Nephron (organoid): ENCODE data around the gene SESN3.

Experiments
- H3K27ac Mint-ChIP-seq, 3 experiments: 2 replicates each; pipeline ENCODE4 v1.8.0; 2020; ENCODE audit warnings: mixed read lengths in 3 of 3, mild to moderate bottlenecking in 2 of 3, moderate library complexity in 1 of 3
- H3K27me3 Mint-ChIP-seq: 2 replicates; pipeline ENCODE4 v1.8.0; 2021; ENCODE audit warnings: low read depth, mild to moderate bottlenecking, moderate library complexity, mixed read lengths
- H3K36me3 Mint-ChIP-seq: 2 replicates; pipeline ENCODE4 v1.8.0; 2020; ENCODE audit warnings: low read depth, mixed read lengths
- H3K4me1 Mint-ChIP-seq: 2 replicates; pipeline ENCODE4 v1.8.0; 2020; ENCODE audit warnings: mixed read lengths
- H3K4me3 Mint-ChIP-seq, 3 experiments: 2 replicates each; pipeline ENCODE4 v1.8.0; 2020; ENCODE audit warnings: mild to moderate bottlenecking in 3 of 3, mixed read lengths in 3 of 3, moderate library complexity in 2 of 3
- H3K9me3 Mint-ChIP-seq: 2 replicates; pipeline ENCODE4 v1.8.0; 2020; ENCODE audit warnings: mixed read lengths
- TF ChIP-seq, protein P1 (sequence below), 3 experiments: fragments of 200-600 bp; sonication (generic); IDR thresholded peaks; one replicate each; pipeline ENCODE4 v1.5.0; 2021; ENCODE audit warnings: antibody characterized with exemption in 3 of 3; ENCODE audit not compliant: unreplicated experiment in 3 of 3

Gene SESN3

DNA sequence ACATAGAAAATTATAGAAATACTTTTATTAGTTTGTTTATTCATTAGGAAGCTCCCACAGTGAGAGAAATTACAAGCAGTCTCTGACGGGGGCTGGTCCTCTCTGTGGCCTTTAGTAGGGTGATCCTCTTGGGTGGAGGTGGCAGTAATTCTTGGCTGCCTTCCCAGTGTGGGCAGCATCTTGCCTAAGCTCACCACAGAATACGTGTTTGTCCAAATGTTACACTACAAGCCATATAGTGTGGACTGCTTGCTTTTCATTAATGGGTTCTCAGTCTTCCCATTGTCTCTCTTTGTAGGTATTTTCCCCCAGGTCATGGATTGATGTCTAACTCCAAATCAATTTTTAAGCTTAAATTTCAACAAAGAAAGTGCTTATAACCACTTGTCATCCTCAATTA lies 98.0 kb downstream of the SESN3 start:
- H3K9me3 Mint-ChIP-seq: no peaks in the 10 kb centered on the region
- no peak overlapping the region for H3K4me3 Mint-ChIP-seq
- H3K36me3 Mint-ChIP-seq: no peaks in the 10 kb centered on the region
- no peaks in the 10 kb centered on the region for H3K27me3 Mint-ChIP-seq
- no peak overlapping the region for H3K27ac Mint-ChIP-seq
- TF ChIP-seq, protein P1, sequence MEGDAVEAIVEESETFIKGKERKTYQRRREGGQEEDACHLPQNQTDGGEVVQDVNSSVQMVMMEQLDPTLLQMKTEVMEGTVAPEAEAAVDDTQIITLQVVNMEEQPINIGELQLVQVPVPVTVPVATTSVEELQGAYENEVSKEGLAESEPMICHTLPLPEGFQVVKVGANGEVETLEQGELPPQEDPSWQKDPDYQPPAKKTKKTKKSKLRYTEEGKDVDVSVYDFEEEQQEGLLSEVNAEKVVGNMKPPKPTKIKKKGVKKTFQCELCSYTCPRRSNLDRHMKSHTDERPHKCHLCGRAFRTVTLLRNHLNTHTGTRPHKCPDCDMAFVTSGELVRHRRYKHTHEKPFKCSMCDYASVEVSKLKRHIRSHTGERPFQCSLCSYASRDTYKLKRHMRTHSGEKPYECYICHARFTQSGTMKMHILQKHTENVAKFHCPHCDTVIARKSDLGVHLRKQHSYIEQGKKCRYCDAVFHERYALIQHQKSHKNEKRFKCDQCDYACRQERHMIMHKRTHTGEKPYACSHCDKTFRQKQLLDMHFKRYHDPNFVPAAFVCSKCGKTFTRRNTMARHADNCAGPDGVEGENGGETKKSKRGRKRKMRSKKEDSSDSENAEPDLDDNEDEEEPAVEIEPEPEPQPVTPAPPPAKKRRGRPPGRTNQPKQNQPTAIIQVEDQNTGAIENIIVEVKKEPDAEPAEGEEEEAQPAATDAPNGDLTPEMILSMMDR (IDR thresholded peaks at IDR 0.05; ENCODE audit: unreplicated experiment in 3 of 3): no peak
- H3K4me1 Mint-ChIP-seq: peaks cover 10% of the 10 kb centered on the region

DNA sequence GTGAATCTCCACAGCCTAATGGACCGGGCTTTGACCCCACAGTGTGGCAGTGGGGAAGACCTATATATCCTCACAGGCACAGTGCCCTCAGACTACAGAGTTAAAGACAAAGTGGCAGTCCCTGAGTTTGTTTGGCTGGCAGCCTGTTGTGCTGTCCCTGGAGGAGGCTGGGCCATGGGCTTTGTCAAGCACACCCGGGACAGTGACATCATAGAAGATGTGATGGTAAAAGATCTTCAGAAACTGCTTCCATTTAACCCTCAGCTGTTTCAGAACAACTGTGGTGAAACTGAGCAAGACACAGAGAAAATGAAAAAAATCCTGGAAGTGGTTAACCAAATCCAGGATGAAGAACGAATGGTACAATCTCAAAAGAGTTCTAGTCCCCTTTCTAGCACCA lies 102.4 kb downstream of the SESN3 start:
- no peaks in the 10 kb centered on the region for H3K9me3 Mint-ChIP-seq
- no peaks in the 10 kb centered on the region for H3K4me1 Mint-ChIP-seq
- no peaks in the 10 kb centered on the region for H3K27me3 Mint-ChIP-seq
- H3K4me3 Mint-ChIP-seq: no peak overlapping the region
- H3K36me3 Mint-ChIP-seq: no peaks in the 10 kb centered on the region
- TF ChIP-seq, protein P1 (IDR thresholded peaks at IDR 0.05; ENCODE audit: unreplicated experiment in 3 of 3): no peak
- no peak overlapping the region for H3K27ac Mint-ChIP-seq

DNA sequence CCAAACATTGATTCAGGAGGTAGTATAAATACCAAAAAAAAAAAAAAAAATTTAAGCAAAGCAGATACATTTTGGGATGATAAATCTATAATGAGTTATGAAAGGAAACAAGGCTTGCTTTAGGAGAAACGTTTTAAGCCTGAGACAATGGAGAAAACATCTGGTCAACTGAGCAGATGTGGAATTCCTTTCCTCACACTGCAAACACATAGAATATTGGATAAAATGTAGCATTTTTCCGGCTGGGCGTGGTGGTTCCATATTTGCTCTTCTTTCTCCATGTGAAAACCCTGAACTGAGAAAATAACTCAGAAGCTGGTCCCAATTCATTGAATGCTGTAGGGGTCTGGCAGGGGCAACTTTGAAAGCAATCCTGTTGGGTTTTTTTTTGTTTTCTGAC lies 107.4 kb downstream of the SESN3 start:
- Mint-ChIP-seq H3K4me3 (no peak overlapping the region), H3K36me3 (peaks cover under 1% of the 10 kb centered on the region), H3K9me3 (peaks cover 7% of the 10 kb centered on the region), H3K27ac (no peak overlapping the region), H3K27me3 (no peaks in the 10 kb centered on the region), H3K4me1 (peaks cover 13% of the 10 kb centered on the region)
- TF ChIP-seq, protein P1 (IDR thresholded peaks at IDR 0.05; ENCODE audit: unreplicated experiment in 3 of 3): no peak

DNA sequence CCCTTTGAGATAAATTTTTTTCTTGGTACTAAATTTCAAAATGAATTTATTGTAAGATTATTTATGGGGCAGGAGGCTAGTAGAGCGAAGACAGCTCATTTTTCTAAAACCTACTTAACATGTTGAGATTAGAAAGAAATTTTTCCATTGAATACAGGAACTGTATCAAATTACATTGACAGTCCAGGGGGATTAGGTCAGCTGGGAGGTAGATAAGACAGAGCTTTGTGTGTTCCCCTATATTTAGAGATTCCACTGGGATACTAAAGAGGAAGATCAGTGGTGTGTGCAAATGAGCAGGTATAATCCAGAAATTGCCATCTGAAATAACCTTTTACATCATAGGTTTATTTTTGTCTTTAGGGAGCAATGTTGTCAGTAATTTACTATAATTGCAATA lies 109.3 kb downstream of the SESN3 start:
- TF ChIP-seq, protein P1 (IDR thresholded peaks at IDR 0.05; ENCODE audit: unreplicated experiment in 3 of 3): no peak
- Mint-ChIP-seq H3K36me3 (peaks cover 4% of the 10 kb centered on the region), H3K27me3 (no peaks in the 10 kb centered on the region), H3K9me3 (peaks cover 16% of the 10 kb centered on the region), H3K27ac (no peak overlapping the region), H3K4me3 (no peak overlapping the region), H3K4me1 (peaks cover 13% of the 10 kb centered on the region)

DNA sequence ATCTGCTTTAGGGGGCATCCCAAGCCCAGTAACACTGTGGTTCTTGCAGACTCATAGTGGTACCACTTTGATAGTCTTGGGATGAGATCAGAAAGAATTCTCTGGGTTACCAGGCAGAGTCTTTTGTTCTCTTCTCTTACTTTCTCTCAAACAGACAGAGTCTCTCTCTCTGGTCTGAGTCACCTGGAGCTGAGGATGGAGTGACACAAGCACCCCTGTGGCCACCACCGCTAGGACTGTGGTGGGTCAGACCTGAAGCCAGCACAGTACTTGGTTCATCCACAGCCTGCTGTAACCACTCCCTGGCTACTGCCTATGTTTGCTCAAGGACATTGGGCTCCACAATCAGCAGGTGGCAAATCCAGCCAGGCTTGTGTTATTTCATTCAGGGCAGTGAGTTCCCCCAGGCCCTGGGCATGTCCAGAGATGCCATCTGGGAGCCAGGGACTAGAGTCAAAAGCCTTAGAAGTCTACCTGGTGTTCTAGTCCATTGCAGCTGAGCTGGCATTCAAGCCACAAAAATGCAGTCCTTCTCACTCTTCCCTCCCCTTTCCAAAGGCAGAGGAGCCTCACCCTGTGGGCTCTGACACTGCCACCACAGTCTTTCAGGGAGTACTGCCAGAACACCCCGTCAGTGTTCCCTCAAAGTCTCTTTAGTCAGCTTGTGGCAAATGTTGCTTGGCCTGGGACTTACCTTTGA lies 111.5 kb downstream of the SESN3 start:
- Mint-ChIP-seq H3K27me3 (no peaks in the 10 kb centered on the region), H3K27ac (no peak overlapping the region), H3K4me3 (no peak overlapping the region), H3K9me3 (peaks cover 16% of the 10 kb centered on the region), H3K36me3 (peaks cover 4% of the 10 kb centered on the region), H3K4me1 (peaks cover 13% of the 10 kb centered on the region)
- TF ChIP-seq, protein P1 (IDR thresholded peaks at IDR 0.05; ENCODE audit: unreplicated experiment in 3 of 3): no peak

DNA sequence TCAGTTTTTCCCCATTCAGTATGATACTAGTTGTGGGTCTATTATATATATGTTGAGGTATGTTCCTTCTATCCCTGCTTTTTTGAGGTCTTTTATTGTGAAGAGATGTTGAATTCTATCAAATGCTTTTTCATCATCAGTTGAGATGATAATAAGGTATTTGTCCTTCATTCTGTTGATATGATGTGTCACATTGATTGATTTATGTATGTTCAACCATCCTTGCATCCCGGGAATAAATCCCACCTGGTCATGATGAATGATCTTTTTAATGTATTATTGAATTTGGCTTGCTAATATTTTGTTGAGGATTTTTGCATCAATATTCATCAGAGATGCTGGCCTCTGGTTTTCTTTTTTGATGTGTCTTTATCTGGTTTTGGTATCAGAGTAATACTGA lies 115.4 kb downstream of the SESN3 start:
- Mint-ChIP-seq H3K27ac (no peak overlapping the region), H3K36me3 (peaks cover 4% of the 10 kb centered on the region), H3K4me1 (peaks cover 14% of the 10 kb centered on the region), H3K4me3 (no peak overlapping the region), H3K9me3 (peaks cover 18% of the 10 kb centered on the region), H3K27me3 (peaks cover 4% of the 10 kb centered on the region)
- TF ChIP-seq, protein P1 (IDR thresholded peaks at IDR 0.05; ENCODE audit: unreplicated experiment in 3 of 3): no peak
